GM12891 (cell line): ENCODE measurements around the gene ENTPD2.

Source experiments
- POLR2AphosphoS5 ChIP-seq: IDR thresholded peaks from 2 replicates; pipeline ENCODE4 v1.6.1; 2011; ENCODE audit warnings: low read depth, low read length, control low read depth
- TAF1 ChIP-seq: IDR thresholded peaks from 2 replicates; pipeline ENCODE4 v1.6.1; 2011; ENCODE audit warnings: low read depth, low read length, control low read depth

GRCh38 chr9:137041124-137041523 is 12.7 kb downstream of the ENTPD2 start:
- TF ChIP-seq POLR2AphosphoS5 (no peak), TAF1 (no peak)
